HL-60/S4 treated with retinoic acid at 250 ng/mL for 4 days and 3 days (cell line): ENCODE results near the gene PCMTD2.
"Not testable (repeated sequence)": the region's sequence is repeated elsewhere in the genome, so short reads cannot be mapped to it uniquely, and the experiment has no call there.

Source experiments
- in situ Hi-C: fragments of 300-500 bp; cut with MboI; formaldehyde crosslinking; loops from 2 replicates; pipeline ENCODE4 v1.7.0; 2022; ENCODE audit warnings: low sequenced_read_pairs

Gene PCMTD2

GRCh38 chr20:64285579-64286446 lies 30.3 kb downstream of the PCMTD2 start:
- in situ Hi-C loops = not testable (repeated sequence)

GRCh38 chr20:64286447-64287263 lies 31.1 kb downstream of the PCMTD2 start:
- in situ Hi-C loops = not testable (repeated sequence)

DNA sequence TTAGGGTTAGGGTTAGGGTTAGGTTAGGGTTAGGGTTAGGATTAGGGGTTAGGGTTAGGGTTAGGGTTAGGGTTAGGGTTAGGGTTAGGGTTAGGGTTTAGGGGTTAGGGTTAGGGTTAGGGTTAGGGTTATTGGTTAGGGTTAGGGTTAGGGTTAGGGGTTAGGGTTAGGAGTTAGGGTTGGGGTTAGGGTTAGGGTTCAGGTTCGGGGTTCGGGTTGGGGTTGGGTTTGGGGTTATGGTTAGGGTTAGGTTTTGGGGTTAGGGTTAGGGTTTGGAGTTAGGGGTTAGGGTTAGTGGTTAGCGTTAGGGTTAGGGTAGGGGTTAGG lies 31.7 kb downstream of the PCMTD2 start:
- in situ Hi-C loops = not testable (repeated sequence)

- in situ Hi-C loops = not testable (repeated sequence)
These were observed 36.6 kb downstream of the PCMTD2 start for GRCh38 chr20:64292167-64292566.

DNA sequence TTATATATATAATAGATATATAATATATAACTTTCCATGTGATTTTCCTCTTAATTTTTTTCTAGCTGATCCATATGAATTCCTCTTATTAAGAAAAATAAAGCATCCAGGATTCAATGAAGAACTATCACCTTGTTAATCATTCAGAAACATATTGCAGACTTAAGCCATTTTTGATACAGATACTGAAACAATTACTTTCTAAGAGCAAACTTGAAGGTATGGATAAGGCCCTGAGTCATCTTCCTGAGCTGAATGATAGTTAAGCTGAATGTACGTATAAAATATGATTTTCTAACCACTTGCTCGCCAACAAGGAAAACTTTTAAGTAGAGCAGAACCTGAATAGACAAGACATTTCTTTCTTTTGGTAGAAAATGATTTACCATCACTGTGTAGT lies 47.5 kb downstream of the PCMTD2 start:
- in situ Hi-C loops = not testable (repeated sequence)

- in situ Hi-C loops = not testable (repeated sequence)
These were observed 58.2 kb downstream of the PCMTD2 start for GRCh38 chr20:64313761-64314160.

DNA sequence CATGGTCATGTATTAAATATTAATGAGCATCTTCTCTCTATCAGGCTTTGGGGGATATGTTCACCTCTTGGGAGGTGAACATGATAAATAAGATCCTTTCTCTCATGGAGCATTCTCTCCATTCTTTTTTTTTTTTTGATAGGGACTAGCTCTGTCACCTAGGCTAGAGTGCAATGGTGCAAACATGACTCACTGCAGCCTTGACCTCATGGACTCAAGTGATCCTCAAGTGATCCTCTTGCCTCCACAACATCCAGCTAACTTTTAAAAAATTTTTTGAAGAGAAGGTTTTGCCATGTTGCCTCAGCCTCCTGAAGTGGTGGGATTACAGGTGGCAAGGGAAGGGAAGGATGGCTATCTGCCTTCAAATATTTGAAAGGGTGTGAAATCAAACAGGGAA lies 59.8 kb downstream of the PCMTD2 start:
- in situ Hi-C loops = not testable (repeated sequence)

DNA sequence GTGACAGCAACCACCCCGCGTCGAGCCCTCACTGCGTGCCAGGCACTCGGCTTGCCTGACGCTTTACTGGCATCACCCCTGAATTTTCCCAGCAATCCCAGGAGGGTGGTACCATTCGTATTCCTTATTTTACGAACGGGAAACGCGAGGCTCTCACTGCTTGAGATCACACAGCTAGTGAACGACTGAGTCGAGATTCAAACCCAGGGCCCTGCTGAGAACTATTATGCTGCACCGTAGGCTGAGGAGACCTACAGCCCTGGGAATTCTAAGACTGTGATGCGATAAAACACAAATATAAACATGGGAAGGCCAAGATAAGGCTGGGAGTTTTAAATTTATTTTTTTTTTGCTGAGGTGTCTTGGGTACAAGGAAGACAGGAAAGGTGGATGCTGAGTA lies 60.3 kb downstream of the PCMTD2 start:
- in situ Hi-C loops = not testable (repeated sequence)

DNA sequence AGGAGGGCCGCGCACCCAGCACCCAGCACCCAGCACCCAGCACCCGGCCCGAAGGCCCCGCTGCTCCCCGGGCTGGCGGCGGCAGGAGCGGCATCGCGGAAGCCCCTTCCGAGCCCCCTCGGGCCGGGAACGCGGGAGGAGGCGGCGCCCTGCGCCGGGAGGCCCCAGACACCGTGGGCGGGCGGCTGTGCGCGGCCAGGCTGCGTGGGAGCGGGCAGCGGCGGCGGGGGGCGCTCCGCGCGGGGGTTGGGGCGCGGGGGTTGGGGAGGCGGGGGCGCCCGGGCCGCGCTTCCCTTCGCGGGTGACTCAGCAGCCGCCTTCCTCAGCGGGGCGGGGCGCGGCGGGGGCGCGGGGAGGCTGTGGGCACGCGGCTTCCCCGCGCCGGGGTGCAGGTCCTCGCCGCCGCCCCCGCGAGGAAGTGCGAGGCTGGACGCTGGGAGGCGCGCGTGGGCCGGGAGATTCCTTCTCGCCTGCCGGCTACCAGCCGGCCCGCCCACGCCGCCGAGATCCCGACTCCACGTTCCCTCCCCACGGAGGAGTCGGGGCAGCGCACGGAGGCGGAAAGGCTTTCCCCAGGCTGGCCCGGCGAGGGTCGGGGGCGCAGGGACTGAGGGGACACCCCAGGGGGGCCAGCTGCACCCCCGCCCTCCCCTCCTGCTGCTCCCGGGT lies 61.0 kb downstream of the PCMTD2 start:
- in situ Hi-C loops = not testable (repeated sequence)

GRCh38 chr20:64317331-64317730 lies 61.8 kb downstream of the PCMTD2 start:
- in situ Hi-C loops = not testable (repeated sequence)

GRCh38 chr20:64318056-64318455 lies 62.5 kb downstream of the PCMTD2 start:
- in situ Hi-C loops = not testable (repeated sequence)

DNA sequence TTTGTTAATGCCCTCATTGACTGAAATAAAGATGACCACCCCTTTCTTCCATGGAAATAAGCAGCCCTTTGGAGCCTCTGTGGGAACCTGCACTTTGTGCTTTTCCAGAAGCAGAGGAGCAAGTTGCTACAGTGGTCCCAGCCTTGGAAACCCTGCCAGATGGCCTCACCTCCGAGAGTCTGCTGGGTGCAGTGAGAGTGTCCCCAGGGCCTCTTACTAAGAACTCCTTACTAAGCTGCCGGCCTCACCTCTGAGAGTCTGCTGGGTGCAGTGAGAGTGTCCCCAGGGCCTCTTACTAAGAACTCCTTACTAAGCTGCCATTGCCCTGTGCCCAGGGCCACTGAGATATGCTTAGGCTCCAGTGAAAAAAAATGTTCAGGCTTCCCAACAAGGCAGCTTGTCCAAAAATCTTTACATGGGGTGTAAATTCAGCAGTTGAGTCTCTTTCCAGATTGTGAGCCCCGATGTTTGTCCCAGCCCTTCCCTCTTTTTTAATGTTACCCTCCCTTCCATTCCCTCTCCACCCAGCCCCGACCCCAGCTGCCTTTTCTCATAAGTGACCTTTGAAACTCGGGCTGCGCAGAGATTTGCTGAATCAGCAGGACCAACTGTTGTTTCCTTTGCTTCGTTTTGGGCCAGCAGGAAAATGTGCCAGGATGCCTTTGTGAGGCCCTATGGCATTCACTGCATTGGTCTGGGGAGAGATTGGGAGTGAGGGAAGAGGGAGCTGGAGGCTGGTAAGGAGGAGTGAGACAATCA lies 66.7 kb downstream of the PCMTD2 start:
- in situ Hi-C loops = not testable (repeated sequence)
